ENCODE results near the gene DLL1. TPM values are rescaled to one million over a fixed set of nuclear protein-coding genes. Genes with fewer than 3 reads are reported as not detected.
A peak's percentile ranks its signal among the peaks of the same experiment; 100 is the strongest.

The DLL1 gene
- total RNA-seq, 2 experiments from 2014 or later, result 0.41 to 0.55 TPM

DNA sequence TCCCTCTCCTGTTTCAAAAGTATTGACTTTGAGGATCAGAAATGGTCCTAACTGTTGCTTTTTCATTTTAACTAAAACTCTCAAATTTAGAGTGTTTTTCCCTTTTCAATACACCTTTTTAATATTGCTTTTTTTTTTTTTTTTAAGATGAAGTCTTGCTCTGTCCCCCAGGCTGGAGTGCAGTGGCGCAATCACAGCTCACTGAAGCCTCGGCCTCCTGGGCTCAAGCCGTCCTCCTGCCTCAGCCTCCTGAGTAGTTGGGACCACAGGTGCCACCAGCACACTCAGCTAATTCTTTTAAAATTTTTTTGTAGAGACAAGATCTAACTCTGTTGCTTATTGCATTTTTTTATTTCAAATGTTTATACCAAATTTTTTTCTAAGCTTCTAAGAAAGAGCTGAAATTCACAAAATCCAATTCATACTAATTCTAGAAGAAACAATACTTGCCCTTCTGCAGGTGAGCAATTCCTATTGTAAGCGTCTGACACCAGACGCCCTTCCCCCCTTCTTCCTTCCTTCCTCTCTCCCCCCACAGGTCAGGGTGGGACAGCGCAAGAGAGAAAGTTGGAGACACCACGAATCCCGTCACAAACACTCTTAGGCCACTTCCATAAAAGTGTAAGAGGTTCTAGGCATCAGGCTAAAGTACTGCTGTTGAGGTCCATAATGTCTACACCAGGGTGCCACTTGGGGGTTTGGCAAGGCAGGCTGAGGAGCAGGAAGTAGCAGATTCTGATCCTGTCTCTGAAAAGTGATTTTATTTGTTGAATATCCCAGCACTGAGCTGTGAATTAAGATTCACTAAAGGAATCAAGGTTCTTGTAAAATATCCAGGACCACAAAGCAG is 12.8 kb downstream of the DLL1 start:
- Mint-ChIP-seq H3K4me1 (ENCODE audit: low read depth) (peaks cover 15% of the 10 kb centered on the region), H3K27me3 (peaks cover 16% of the 10 kb centered on the region), H3K9me3 (no peaks in the 10 kb centered on the region), H3K4me3 (no peak overlapping the region), H3K27ac (no peak overlapping the region), H3K36me3 (peaks cover 3% of the 10 kb centered on the region)
- no peak for DNase-seq
- intact Hi-C loops (cut with micrococcal nuclease), result no loop called here
- CTCF ChIA-PET, result no interaction called here
- POLR2A ChIA-PET, result no interaction called here

DNA sequence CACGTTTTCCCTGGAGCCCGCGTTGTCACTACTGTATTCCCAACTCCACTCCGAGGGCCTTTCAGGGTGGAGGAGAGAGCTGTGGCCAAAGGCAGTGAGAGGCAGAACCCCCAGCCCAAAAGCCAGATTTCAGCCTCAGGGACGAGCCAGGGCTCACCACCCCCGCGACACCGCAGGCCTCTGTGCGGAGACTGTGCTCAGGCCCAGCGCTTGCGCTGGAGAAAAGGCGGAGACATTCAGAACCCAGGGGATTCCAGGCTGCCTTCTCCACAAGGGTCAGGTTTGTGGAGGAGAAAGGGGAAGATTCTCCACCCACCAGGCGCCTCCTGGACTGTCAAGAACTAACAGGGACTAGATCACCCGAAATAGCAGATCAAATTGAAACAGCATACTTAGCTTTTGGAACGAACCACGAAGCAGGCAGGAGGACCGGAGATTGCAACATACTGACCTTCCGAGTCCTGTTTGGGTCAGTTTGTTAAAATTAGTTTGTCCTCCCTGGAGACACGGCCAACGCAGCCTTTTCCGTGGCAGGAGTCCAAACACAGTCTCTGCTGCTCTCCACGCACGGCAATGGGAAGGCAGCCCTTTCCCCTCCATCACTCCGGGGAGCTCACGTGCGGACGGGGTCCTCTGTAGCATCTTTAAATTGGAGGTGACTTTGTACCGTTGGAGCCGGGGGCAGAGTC is 14.4 kb downstream of the DLL1 start:
- Mint-ChIP-seq H3K27ac (no peak overlapping the region), H3K9me3 (no peaks in the 10 kb centered on the region), H3K27me3 (peaks cover 16% of the 10 kb centered on the region), H3K36me3 (peaks cover 3% of the 10 kb centered on the region), H3K4me3 (no peak overlapping the region), H3K4me1 (ENCODE audit: low read depth) (peaks cover 30% of the 10 kb centered on the region)
- ChIA-PET CTCF (interaction anchor here (1.1 kb wide), 1 partner anchor 445 kb away, joined by 3 read pairs; no protein-coding TSS in a partner anchor), POLR2A (no interaction called here)
- intact Hi-C loops (cut with micrococcal nuclease), result no loop called here
- no peak for DNase-seq

DNA sequence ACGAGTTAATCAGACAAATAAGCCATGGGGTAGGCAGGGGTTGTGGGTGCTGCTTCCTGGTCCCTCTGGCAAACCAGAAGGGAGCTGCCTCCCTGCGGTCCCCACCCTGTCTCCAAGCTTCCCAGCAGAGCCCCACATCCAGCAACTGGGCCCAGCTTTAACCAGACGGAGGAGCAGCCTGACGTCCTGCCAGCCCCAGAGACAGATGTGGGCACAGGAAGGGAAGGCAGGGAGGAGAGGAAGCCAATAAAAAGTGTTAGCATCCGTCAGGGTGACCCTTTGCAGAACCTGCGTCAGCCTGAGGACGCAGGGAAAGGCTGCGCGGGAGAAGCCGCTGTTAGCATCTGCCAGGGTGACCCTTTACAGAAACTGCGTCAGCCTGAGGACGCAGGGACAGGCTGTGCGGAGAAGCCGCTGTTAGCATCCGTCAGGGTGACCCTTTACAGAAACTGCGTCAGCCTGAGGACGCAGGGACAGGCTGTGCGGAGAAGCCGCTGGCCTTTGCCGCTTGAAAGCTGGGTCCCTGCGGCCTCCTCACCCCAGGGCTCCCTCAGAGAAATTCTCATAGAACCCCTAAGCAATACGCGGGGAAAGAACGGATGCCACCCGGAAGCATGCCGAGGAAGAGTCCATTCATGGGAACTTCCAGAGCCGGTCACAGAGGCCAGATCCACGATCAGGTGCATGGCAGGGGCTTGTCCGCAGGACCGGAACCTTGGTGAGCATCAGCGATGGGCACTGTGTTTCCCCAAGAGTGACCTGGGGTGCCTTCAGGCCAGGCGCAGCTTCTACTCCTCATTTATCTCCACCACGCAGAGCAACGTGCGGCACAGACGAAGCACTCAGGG is 15.9 kb downstream of the DLL1 start:
- H3K36me3 Mint-ChIP-seq, result peaks cover 3% of the 10 kb centered on the region
- POLR2A ChIA-PET, result no interaction called here
- no peak overlapping the region for H3K27ac Mint-ChIP-seq
- CTCF ChIA-PET, result interaction anchor here (0.8 kb wide), 1 partner anchor 18 kb away, joined by 3 read pairs; no protein-coding TSS in a partner anchor
- no peak for DNase-seq
- intact Hi-C loops (cut with micrococcal nuclease), result no loop called here
- H3K4me1 Mint-ChIP-seq (ENCODE audit: low read depth), result peaks cover 33% of the 10 kb centered on the region
- H3K4me3 Mint-ChIP-seq, result no peak overlapping the region
- H3K27me3 Mint-ChIP-seq, result peaks cover 22% of the 10 kb centered on the region
- no peaks in the 10 kb centered on the region for H3K9me3 Mint-ChIP-seq

DNA sequence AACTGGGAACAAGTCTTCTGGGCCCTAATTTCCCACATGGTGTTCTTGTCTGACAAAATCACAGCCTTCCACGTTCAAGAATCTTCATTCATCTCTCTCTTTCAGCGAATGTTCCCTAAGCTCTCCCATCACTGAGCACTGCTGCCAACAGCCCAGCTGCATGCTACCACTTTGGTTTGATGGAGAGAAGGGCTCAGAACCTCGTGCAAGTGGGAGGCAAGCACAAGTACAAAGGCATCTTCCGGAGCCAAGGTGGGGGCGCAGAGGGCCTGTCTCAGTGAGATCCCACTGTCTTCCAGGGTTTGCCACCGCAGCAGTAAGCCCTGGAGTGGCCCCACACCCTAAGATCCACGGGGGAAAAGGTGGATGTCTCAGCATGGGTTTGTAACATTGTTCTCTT is 17.2 kb downstream of the DLL1 start:
- Mint-ChIP-seq H3K27me3 (peaks cover 18% of the 10 kb centered on the region), H3K9me3 (no peaks in the 10 kb centered on the region), H3K4me3 (no peak overlapping the region), H3K27ac (no peak overlapping the region), H3K4me1 (ENCODE audit: low read depth) (peaks cover 26% of the 10 kb centered on the region), H3K36me3 (peaks cover 3% of the 10 kb centered on the region)
- DNase-seq, result no peak
- POLR2A ChIA-PET, result no interaction called here
- CTCF ChIA-PET, result no interaction called here
- intact Hi-C loops (cut with micrococcal nuclease), result no loop called here

DNA sequence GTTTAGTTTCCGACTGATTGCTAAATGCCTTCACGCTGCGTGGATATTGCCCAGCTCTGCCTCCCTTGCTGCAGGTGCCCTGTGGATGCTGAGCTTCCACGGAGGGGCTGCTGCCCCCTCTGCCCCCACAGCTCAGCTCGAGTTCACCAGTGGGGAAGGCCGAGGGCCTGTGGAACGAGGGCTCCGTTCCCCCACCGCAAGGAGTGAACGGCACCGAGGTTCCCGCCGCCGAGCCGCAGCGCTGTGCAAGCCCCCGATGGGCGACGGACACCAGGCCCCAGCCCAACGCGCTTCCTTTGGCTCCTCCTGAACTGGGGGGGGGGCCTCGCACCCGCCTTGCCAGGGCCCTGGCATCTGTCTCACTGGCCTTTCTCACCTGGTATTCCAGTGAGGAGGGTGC is 17.7 kb downstream of the DLL1 start:
- no peaks in the 10 kb centered on the region for H3K9me3 Mint-ChIP-seq
- H3K27me3 Mint-ChIP-seq, result peaks cover 18% of the 10 kb centered on the region
- intact Hi-C loops (cut with micrococcal nuclease), result no loop called here
- no peak overlapping the region for H3K4me3 Mint-ChIP-seq
- peaks cover 21% of the 10 kb centered on the region for H3K4me1 Mint-ChIP-seq (ENCODE audit: low read depth)
- ChIA-PET CTCF (no interaction called here), POLR2A (no interaction called here)
- DNase-seq, result no peak
- H3K36me3 Mint-ChIP-seq, result peaks cover 3% of the 10 kb centered on the region
- no peak overlapping the region for H3K27ac Mint-ChIP-seq

DNA sequence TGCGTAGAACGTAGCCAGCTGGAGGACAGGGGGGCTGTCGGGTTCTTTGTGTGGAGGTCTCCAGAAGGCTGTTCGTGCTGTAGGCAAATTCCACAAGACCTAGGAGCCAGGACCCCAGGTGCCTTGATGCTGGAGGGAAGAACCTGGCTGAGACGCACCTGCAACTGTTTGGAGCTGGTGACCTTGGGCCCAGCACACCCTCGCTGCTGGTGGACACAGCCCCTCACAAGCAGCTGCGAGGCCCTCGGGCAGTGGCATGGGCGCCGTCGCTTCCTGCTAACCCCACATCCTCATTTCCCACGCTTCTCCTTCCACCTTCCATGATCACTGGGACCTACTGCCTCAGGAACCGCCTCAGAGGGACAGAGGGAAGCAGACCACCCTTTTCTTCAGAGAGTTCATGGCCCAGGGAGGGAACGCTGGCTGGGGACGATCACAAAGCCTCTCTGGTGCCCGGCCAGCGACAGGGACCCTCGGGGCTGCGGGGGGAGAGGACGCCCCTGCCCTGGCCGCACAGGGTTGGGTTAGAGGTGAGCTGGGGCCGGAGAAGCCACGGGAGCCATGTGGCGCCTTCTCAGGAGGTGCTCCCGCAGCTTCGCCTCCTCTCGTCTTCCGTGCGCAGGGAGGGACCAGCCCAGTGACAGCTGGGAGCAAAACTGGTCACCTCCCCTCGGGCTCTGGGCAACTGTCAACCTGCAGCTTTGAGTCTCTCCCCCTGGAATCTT is 18.4 kb downstream of the DLL1 start:
- DNase-seq, result no peak
- ChIA-PET CTCF (interaction anchor here (1.4 kb wide), 1 partner anchor 441 kb away, joined by 4 read pairs; no protein-coding TSS in a partner anchor), POLR2A (no interaction called here)
- intact Hi-C loops (cut with micrococcal nuclease), result loop anchor here (1.0 kb wide), 2 partner anchors 17 to 282 kb away; no protein-coding TSS in a partner anchor
- Mint-ChIP-seq H3K9me3 (no peaks in the 10 kb centered on the region), H3K27me3 (peaks cover 18% of the 10 kb centered on the region), H3K36me3 (peaks cover 3% of the 10 kb centered on the region), H3K4me1 (ENCODE audit: low read depth) (peaks cover 18% of the 10 kb centered on the region), H3K4me3 (peak overlapping the region; percentile 60), H3K27ac (peak overlapping the region; percentile 33)

DNA sequence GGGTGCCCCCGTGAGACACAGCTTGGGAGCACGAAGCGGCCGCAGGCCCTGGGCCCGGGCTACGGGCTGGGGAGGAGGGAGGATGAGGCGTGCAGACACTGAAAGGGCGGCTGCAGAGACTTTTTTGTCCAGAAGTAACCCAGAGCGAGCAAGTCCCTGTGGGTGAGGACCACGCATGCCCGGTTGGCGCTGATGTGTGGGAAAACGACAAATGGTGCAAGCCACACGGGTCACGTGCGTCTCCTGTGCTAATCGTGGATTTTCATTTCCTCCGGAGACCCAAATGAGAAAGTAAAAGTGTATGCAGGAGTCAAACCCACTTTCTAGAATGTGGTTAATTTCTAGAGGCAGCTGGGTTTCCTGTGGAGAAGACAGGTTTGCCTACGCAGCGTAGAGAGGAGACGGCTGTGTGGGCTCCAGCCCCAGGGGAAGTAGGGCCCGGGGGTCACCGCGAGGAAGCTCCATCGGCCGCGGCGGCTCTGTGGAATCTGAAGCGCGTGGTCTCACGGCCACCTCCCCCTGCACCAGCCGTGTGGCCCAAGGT is 19.0 kb downstream of the DLL1 start:
- peak overlapping the region; percentile 33 for H3K27ac Mint-ChIP-seq
- peak; percentile 88 for DNase-seq
- POLR2A ChIA-PET, result no interaction called here
- peaks cover 3% of the 10 kb centered on the region for H3K36me3 Mint-ChIP-seq
- H3K9me3 Mint-ChIP-seq, result no peaks in the 10 kb centered on the region
- CTCF ChIA-PET, result interaction anchor here (1.4 kb wide), 1 partner anchor 440 kb away, joined by 4 read pairs; no protein-coding TSS in a partner anchor
- intact Hi-C loops (cut with micrococcal nuclease), result loop anchor here (1.0 kb wide), 2 partner anchors 17 to 282 kb away; no protein-coding TSS in a partner anchor
- H3K27me3 Mint-ChIP-seq, result peaks cover 18% of the 10 kb centered on the region
- H3K4me3 Mint-ChIP-seq, result peak overlapping the region; percentile 60
- H3K4me1 Mint-ChIP-seq (ENCODE audit: low read depth), result peaks cover 18% of the 10 kb centered on the region

DNA sequence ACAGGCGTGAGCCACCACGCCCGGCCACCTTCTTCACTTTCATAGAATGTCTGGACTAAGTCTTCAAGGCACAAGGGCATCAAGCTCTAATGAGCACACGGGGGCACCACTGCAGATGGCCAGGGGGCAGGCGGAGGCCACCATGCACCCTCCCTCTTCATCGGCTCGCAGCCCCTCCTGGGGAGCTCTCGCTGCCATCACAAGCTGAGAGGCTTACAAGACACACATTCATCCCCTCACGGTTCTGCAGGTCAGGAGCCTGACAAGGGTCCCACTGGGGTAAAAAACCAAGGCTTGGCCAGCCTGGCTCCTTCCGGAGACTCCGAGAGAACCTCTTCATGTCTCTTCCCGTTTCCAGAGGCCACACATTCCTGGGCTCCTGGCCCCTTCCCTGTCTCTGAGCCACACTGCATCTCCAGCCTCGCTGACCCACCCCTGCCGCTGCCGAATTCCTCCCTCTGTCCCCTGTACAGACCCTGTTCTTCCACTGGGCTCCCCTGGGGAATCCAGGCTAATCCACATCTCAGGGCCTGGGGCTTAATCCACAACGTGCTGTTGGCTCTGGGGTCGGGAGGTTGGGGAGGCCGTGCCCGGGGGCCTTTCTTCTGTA is 19.8 kb downstream of the DLL1 start:
- no peak for DNase-seq
- Mint-ChIP-seq H3K4me1 (ENCODE audit: low read depth) (peaks cover 18% of the 10 kb centered on the region), H3K4me3 (peak overlapping the region; percentile 60), H3K27ac (peak overlapping the region; percentile 33), H3K36me3 (peaks cover 3% of the 10 kb centered on the region), H3K27me3 (peaks cover 18% of the 10 kb centered on the region), H3K9me3 (no peaks in the 10 kb centered on the region)
- POLR2A ChIA-PET, result no interaction called here
- CTCF ChIA-PET, result interaction anchor here (1.4 kb wide), 1 partner anchor 440 kb away, joined by 4 read pairs; no protein-coding TSS in a partner anchor
- intact Hi-C loops (cut with micrococcal nuclease), result no loop called here

DNA sequence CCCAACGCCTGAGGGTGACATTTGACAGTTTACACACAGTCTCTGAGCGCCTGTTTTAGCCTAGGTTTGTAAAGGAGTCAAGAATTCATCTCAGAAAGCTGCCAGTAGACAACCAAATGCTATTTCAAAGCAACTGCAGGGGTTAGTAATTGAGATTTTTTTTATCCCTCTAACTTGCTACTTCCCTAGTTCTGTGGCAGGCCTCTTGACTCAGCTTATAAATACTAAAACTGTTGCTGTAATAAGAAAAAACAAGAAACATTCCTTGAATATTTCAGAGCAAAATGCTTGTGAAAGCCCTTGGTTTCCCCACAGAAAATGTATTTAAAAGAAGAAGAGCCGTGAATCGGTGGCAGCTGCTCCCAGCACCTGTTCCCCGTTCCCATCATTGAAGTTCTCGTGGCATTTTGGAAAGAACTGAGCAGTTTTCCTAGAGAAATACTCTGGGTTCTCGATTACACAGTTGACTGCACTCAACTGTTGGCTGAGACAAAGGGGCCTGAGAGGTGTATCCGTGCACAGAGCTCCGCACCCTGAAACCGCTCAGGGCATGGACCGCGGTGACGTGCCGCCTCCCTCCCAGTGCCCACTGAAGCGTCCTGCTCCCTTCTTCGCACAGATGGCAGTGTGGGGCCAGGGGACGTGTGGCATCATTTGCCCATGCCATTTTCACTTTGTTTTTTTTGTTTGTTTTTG is 20.9 kb downstream of the DLL1 start:
- Mint-ChIP-seq H3K36me3 (no peaks in the 10 kb centered on the region), H3K27ac (no peak overlapping the region), H3K4me3 (no peak overlapping the region), H3K4me1 (ENCODE audit: low read depth) (peaks cover 18% of the 10 kb centered on the region), H3K27me3 (peaks cover 13% of the 10 kb centered on the region), H3K9me3 (no peaks in the 10 kb centered on the region)
- POLR2A ChIA-PET, result no interaction called here
- CTCF ChIA-PET, result interaction anchor here (0.9 kb wide), 1 partner anchor 438 kb away, joined by 3 read pairs; no protein-coding TSS in a partner anchor
- DNase-seq, result no peak
- intact Hi-C loops (cut with micrococcal nuclease), result no loop called here

DNA sequence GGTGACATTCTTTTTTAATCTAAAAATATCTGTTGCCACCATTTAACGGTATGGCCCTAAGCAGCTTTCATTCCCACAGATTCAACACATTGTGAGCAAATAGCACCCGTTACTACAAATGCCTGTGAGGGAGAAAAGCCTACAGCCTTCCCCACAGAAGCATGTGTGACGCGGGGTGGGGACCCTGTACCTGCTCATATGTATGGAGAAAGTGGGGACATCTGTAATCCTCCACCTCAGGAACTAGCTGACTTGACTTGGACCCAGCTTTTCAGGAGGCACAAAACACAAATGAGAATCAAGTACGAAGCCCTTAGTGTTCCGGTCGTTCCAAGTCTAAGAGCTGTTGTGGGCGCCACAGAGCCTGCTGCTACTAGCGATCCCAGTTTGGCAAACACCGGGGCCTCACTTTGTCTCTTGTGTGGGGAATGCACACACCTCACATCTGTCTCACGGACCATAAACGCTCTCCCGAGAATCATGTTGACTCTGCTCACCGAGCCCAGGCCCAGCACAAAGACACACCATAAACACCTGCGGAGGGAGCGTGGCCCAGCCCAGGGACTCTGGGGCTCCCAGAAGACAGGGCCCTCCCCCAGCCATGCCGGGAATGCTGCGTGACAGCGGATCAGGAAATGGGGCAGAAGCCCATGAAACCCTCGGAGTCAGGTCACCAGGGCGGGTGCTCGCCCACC is 21.6 kb downstream of the DLL1 start:
- H3K36me3 Mint-ChIP-seq, result no peaks in the 10 kb centered on the region
- H3K27ac Mint-ChIP-seq, result no peak overlapping the region
- CTCF ChIA-PET, result interaction anchor here (0.9 kb wide), 1 partner anchor 438 kb away, joined by 3 read pairs; no protein-coding TSS in a partner anchor
- H3K4me3 Mint-ChIP-seq, result no peak overlapping the region
- H3K27me3 Mint-ChIP-seq, result peaks cover 13% of the 10 kb centered on the region
- DNase-seq, result no peak
- H3K4me1 Mint-ChIP-seq (ENCODE audit: low read depth), result peaks cover 18% of the 10 kb centered on the region
- H3K9me3 Mint-ChIP-seq, result no peaks in the 10 kb centered on the region
- intact Hi-C loops (cut with micrococcal nuclease), result no loop called here
- POLR2A ChIA-PET, result no interaction called here
